NCI-H82 treated with DMSO at 0.1 percent for 48 hours (cell line): ENCODE measurements around the gene BTBD7.

Source experiments
- DNase-seq: peaks from one replicate; lab custom pipeline; 2025; ENCODE audit not compliant: unreplicated experiment; lab: John Stamatoyannopoulos, UW

BTBD7 gene

DNA sequence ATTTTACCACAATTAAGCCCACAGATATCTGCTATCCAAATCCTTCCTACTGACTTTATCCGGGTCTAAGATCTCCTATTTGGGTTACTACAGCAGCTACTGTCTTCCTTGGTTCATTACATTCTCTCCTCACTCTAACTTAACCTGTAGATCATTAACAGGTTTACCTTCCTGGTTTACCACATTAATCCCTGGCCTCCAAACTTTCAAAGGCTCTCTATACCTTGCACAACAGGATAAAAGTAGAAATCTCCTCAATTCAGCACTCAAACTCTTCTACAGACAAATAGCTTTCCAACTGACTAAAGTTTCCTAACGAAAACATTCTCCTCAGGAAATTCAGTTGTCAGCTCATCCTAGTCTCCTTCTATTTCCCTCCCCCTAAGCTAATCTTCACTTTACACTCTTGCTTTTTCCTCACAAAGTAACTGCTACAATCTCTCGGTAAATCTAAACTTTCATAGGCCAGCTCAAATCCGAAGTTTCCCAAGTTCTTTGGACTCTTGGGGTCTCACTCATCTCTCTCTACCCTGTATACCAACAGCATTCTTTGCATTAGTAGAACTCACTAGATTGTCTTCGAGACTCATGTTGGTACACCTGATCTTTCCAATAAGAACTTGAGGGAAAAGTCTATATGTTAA lies 2.7 kb downstream of the BTBD7 start:
- DNase-seq, result no peak

- no peak for DNase-seq
These were observed 4.3 kb downstream of the BTBD7 start for GRCh38 chr14:93328546-93328945.

GRCh38 chr14:93326196-93326595 lies 6.6 kb downstream of the BTBD7 start:
- DNase-seq, result no peak

DNA sequence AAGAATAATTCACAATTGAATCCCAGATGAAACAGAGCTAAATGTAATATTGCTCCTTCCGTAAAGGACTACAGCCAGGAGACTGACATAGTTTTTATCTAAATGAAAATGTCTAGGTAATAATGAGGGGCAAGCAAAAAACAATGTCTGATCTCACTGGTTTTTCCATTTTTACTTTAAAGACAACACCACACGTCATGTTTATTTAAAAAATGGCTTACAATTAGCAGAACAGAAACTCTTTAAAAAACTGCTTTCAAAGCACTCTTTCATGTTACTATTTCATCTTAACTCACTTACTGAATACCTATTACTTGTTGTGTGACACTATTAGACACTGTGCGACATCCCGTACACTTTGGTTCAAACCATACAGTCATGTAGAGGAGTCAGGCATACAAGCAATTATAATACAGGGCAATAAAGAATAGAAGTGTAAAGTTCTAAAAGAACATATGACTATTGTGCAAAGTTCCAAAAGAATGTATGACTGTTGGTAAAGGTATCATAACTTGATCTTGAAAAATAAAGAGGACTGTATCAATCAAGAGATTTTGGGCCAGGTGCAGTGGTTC lies 9.1 kb downstream of the BTBD7 start:
- no peak for DNase-seq

DNA sequence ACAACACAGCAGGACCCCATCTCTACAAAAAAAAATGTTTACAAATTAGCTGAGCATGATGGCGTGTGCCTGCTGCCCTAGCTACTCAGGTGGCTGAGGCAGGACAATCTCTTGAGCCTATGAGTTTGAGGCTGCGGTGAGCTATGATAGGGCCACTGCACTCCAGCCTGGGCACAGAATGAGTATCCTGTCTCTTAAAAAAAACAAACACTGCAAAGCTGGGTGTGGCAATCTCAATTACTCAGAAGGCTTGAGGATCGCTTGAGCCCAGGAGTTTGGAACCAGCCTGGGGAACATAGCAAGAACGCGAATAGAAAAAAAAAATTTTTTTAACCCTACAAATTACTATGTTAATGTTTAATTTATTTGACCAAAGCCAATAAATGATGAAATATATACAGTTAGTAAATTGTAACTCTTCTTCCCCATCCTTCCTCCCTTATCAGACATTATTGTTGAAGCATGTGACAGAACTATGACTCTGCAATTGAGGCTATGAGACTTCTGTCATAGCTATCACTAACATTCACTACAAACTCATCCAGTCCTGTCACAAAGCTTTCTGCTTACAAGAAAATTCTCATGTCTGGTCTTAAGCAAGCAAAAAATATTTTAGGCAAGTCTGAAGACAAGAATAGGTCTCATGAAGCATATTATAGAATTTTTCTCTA lies 9.8 kb downstream of the BTBD7 start:
- no peak for DNase-seq

DNA sequence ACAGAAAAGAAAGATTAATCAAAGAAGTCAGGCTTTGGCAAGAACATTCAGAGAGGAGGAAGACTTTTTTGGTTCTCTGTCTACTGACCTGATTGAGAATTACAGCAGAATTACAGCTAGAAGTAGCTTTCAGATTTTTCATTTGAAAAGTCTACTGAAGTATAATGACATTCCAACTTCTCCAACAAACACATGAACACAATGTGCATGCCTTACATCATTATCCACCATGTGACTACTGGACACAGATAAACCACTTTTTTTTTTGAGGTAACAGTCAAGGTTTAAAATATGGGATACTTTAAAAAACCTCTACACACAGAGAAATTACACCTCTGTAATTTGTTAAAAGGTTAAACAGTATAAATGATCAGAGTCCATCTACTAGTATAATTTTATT lies 12.3 kb downstream of the BTBD7 start:
- DNase-seq, result no peak

GRCh38 chr14:93319958-93320357 lies 12.9 kb downstream of the BTBD7 start:
- DNase-seq, result no peak

- no peak for DNase-seq
These were observed 13.3 kb downstream of the BTBD7 start for GRCh38 chr14:93319494-93319893.

DNA sequence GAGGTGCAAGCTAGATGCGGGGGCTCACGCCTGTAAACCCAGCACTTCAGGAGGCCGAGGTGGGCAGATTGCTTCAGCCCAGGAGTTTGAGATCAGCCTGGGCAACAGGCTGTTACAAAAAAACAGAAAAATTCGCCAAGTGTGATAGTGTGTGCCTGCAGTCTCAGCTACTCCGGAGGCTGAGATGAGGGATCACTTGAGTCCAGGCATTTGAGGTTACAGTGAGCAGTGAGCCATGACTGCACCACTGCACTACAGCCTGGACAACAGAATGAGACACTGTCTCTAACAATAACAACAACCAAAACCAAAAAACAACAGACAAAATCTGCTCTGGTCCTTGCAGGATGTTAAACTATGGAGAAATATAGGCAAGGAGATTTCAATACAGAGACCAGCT lies 13.9 kb downstream of the BTBD7 start:
- DNase-seq, result no peak

- no peak for DNase-seq
These were observed 14.7 kb downstream of the BTBD7 start for GRCh38 chr14:93317875-93318807.

DNA sequence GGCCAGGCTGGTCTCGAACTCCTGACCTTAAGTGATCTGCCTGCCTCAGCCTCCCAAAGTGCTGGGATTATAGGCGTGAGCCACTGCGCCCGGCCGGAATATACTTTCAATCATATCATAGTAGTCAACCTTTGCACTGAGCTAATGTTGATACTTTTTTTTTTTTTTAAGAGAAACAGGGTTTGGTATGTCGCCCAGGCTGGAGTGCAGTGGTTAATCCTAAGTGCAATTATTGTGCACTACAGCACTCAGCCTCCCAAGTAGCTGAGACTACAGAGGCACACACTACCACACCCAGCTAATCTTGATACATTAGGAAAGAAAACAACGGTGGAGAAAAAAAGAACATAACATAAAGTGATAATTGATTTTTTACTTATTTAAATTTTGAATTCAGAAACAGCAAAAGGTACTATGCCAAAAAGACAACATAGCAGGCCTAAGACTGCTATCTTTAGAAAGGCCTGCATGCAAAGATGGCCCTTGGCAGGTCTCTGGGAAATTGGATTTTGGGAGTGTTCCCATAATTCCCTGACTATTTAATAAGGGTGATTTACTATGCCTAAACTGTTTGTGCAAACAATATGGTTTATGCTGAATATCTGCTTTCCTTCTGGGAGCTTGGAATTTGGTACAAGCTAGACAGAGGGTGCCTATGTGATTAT lies 15.5 kb downstream of the BTBD7 start:
- no peak for DNase-seq

GRCh38 chr14:93316716-93317115 lies 16.1 kb downstream of the BTBD7 start:
- no peak for DNase-seq

GRCh38 chr14:93315575-93315974 lies 17.3 kb downstream of the BTBD7 start:
- DNase-seq, result no peak

DNA sequence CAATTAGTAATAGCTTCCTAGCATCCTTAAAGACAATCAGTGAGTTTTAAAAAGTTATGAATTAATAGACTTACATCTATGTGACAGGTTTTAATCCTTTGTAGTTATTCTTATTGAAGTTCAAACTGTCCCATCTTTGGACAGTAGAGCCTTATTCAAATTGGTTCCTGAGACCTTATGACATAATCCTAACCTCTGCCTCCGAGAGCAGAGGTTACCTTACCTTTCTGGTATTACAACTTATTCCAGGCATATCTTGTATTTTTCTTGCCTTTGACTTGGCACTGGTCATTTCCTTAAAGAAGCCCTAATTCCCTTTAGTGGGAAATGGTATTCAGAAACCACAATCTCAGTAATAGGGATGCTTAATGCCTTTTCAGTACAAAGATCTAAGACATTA lies 21.8 kb downstream of the BTBD7 start:
- no peak for DNase-seq

GRCh38 chr14:93309427-93309966 lies 23.3 kb downstream of the BTBD7 start:
- no peak for DNase-seq

DNA sequence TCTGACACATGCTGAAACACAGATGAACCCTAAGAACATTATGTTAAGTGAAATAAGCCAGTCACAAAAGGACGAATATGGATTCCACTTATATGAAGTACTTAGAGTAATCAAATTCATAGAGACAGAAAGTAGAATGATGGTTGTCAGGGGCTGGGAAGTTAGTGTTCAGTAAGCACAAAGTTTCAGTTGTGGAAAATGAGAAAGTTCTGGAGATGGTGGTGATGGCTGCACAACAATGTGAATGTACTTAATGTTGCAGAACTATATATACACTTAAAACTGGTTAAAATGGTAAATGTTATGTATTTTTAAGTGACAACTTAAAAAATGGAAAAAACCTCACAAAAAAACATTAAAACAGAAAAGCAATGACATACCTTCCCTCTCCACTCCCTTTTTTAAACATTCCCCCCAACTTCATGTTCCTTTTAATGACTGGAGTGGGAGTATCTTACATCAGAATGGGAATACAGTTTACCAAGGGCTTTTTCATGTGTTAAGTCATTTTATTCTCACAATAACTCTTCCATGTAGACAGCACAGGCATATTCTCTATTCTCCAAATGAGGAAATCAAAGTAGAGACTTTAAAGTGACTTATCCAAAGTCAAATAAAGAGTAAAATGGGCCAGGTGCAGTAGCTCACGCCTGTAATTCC lies 24.0 kb downstream of the BTBD7 start:
- DNase-seq, result no peak

GRCh38 chr14:93306812-93307211 lies 26.0 kb downstream of the BTBD7 start:
- no peak for DNase-seq

DNA sequence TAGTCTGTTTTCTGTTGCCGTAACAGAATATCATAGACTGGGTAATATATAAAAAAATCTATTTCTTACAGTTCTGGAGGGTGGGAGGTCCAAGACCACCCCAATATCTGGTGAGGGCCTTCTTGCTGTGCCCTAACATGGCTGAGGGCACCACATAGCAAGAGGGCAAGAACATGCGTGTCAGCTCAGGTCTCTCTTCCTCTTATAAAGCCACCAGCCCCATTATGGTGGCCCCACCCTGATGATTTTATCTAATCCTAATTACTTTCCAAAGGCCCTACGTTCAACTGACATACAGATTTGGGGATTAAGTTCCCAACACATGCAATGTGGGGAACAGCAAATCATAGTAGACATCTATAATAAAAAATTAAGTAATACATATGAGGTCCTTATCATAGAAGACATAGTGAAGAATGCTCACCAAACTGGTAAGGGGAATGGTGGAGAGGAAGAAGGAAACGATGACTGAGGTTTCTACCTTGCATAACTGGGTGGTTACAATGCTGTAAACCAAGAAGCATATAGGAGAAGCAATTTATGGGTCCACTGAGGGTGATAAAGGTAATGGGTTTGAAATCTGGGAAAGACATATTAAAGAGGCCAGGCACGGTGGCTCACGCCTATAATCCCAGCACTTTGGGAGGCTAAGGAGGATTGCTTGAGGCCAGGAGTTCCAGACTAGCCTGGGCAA lies 27.0 kb downstream of the BTBD7 start:
- no peak for DNase-seq

GRCh38 chr14:93304771-93305170 lies 28.1 kb downstream of the BTBD7 start:
- no peak for DNase-seq

DNA sequence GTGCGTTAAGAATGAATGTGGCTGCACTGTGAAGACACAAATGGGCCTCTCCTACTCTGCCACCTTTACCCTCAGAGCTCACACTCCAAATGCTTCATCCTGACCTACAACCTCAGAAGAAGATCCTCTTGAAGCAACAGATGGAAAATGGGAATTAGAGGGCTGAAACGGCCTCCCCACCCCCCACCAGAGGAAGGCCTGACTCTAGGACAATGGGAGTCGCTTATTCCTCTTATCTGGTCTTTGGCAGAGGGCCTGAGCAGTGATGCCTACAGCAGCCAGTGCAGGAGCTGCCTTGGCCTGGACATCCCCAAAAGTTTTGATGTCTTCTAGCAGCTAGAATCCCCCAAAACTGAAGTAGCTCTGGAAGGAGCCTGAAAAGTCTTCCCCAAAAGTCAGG lies 29.2 kb downstream of the BTBD7 start:
- DNase-seq, result peak; percentile 86
